K562 (cell line): Measurements from ENCODE around the gene ARID3B.

ENCODE experiments used
- CREM ChIP-seq: IDR thresholded peaks from 2 replicates; pipeline ENCODE4 v1.6.1; 2014; ENCODE audit warnings: antibody characterized with exemption, low read depth
- HDGF ChIP-seq: fragments of 450-650 bp; IDR thresholded peaks from 2 replicates; pipeline ENCODE4 v1.6.1; 2016
- HIVEP1 ChIP-seq: fragments of 250-450 bp; sonication (Bioruptor Pico); IDR thresholded peaks from 2 replicates; pipeline ENCODE4 v1.4.0; 2020; ENCODE audit warnings: mild to moderate bottlenecking
- TCF7L2 ChIP-seq: fragments of 150-350 bp; IDR thresholded peaks from 2 replicates; pipeline ENCODE4 v1.6.1; 2016; ENCODE audit warnings: low read depth, mild to moderate bottlenecking, low read length, moderate library complexity
- ZBTB1 ChIP-seq: sonication (generic); formaldehyde crosslinking; IDR thresholded peaks from 2 replicates; pipeline ENCODE4 v1.8.1; 2023; ENCODE audit warnings: missing genetic modification reagents, low read depth, mild to moderate bottlenecking, borderline replicate concordance
- ZNF707 ChIP-seq: fragments of 250-450 bp; sonication (Bioruptor Pico); conservative IDR thresholded peaks from 2 replicates; pipeline ENCODE4 v1.8.0; 2022; ENCODE audit warnings: inconsistent platforms, mild to moderate bottlenecking, moderate library complexity
- TF ChIP-seq, protein P1 (sequence below): sonication (generic); formaldehyde crosslinking; IDR thresholded peaks from 2 replicates; pipeline ENCODE4 v1.8.0; 2022; ENCODE audit warnings: mild to moderate bottlenecking, missing genetic modification reagents, borderline replicate concordance
- TF ChIP-seq, protein P2 (sequence below): IDR thresholded peaks from 2 replicates; pipeline ENCODE4 v1.6.1; 2012; ENCODE audit warnings: low read depth, low read length, improper control_type of control experiment, borderline replicate concordance
- TF ChIP-seq, protein P3 (sequence below), 3 experiments: IDR thresholded peaks in 2 of 3; conservative IDR thresholded peaks in 1 of 3; 2 replicates each; pipeline ENCODE4 v1.5.1; 2011 to 2012; ENCODE audit warnings: low read length in 3 of 3, mild to moderate bottlenecking in 3 of 3, control low read depth in 2 of 3, improper control_type of control experiment in 1 of 3, inconsistent platforms in 1 of 3, low read depth in 1 of 3, mixed read lengths in 1 of 3, moderate library complexity in 1 of 3; ENCODE audit not compliant: insufficient read depth in 2 of 3
- TF ChIP-seq, protein P4 (sequence below): fragments of 150-350 bp; IDR thresholded peaks from 2 replicates; pipeline ENCODE4 v1.6.1; 2014; ENCODE audit warnings: low read depth, mild to moderate bottlenecking, low read length, borderline replicate concordance

DNA sequence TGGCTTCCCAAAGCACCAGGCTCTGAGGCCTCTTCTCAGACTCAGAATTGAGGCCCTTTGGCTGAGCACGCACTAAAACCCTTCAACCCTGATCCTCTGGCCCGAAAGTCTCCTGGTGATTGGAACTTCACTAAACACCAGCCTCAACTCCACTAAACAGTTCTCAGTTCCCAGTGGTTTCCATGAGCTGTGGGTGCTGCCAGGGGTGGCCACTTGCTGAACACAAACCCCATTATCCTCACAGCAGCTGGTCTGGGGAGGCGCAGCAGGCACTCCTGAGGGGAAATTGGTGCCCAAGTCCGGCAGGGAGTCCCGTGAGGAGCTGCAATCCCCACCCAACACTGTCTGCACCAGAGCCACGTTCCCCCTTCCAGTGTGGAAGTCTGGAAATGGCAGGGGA is 70.8 kb downstream of the ARID3B start:
- no peak for TF ChIP-seq ZBTB1 (CRISPR knock-in tag)
- TF ChIP-seq ZNF707, result no peak
- TF ChIP-seq, protein P1, sequence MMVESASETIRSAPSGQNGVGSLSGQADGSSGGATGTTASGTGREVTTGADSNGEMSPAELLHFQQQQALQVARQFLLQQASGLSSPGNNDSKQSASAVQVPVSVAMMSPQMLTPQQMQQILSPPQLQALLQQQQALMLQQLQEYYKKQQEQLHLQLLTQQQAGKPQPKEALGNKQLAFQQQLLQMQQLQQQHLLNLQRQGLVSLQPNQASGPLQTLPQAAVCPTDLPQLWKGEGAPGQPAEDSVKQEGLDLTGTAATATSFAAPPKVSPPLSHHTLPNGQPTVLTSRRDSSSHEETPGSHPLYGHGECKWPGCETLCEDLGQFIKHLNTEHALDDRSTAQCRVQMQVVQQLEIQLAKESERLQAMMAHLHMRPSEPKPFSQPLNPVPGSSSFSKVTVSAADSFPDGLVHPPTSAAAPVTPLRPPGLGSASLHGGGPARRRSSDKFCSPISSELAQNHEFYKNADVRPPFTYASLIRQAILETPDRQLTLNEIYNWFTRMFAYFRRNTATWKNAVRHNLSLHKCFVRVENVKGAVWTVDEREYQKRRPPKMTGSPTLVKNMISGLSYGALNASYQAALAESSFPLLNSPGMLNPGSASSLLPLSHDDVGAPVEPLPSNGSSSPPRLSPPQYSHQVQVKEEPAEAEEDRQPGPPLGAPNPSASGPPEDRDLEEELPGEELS (CRISPR knock-in tag), result no peak
- TF ChIP-seq, protein P2, sequence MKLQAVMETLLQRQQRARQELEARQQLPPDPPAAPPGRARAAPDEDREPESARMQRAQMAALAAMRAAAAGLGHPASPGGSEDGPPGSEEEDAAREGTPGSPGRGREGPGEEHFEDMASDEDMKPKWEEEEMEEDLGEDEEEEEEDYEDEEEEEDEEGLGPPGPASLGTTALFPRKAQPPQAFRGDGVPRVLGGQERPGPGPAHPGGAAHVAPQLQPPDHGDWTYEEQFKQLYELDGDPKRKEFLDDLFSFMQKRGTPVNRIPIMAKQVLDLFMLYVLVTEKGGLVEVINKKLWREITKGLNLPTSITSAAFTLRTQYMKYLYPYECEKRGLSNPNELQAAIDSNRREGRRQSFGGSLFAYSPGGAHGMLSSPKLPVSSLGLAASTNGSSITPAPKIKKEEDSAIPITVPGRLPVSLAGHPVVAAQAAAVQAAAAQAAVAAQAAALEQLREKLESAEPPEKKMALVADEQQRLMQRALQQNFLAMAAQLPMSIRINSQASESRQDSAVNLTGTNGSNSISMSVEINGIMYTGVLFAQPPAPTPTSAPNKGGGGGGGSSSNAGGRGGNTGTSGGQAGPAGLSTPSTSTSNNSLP, result no peak
- TF ChIP-seq, protein P3, sequence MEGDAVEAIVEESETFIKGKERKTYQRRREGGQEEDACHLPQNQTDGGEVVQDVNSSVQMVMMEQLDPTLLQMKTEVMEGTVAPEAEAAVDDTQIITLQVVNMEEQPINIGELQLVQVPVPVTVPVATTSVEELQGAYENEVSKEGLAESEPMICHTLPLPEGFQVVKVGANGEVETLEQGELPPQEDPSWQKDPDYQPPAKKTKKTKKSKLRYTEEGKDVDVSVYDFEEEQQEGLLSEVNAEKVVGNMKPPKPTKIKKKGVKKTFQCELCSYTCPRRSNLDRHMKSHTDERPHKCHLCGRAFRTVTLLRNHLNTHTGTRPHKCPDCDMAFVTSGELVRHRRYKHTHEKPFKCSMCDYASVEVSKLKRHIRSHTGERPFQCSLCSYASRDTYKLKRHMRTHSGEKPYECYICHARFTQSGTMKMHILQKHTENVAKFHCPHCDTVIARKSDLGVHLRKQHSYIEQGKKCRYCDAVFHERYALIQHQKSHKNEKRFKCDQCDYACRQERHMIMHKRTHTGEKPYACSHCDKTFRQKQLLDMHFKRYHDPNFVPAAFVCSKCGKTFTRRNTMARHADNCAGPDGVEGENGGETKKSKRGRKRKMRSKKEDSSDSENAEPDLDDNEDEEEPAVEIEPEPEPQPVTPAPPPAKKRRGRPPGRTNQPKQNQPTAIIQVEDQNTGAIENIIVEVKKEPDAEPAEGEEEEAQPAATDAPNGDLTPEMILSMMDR (IDR thresholded peaks at IDR 0.05 in 2 of 3, conservative IDR thresholded peaks at IDR 0.05 in 1 of 3; ENCODE audit: insufficient read depth in 2 of 3, low read depth in 1 of 3, low read length in 3 of 3), result no peak
- no peak for TF ChIP-seq HDGF
- TF ChIP-seq, protein P4, sequence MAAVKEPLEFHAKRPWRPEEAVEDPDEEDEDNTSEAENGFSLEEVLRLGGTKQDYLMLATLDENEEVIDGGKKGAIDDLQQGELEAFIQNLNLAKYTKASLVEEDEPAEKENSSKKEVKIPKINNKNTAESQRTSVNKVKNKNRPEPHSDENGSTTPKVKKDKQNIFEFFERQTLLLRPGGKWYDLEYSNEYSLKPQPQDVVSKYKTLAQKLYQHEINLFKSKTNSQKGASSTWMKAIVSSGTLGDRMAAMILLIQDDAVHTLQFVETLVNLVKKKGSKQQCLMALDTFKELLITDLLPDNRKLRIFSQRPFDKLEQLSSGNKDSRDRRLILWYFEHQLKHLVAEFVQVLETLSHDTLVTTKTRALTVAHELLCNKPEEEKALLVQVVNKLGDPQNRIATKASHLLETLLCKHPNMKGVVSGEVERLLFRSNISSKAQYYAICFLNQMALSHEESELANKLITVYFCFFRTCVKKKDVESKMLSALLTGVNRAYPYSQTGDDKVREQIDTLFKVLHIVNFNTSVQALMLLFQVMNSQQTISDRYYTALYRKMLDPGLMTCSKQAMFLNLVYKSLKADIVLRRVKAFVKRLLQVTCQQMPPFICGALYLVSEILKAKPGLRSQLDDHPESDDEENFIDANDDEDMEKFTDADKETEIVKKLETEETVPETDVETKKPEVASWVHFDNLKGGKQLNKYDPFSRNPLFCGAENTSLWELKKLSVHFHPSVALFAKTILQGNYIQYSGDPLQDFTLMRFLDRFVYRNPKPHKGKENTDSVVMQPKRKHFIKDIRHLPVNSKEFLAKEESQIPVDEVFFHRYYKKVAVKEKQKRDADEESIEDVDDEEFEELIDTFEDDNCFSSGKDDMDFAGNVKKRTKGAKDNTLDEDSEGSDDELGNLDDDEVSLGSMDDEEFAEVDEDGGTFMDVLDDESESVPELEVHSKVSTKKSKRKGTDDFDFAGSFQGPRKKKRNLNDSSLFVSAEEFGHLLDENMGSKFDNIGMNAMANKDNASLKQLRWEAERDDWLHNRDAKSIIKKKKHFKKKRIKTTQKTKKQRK, result no peak
- no peak for TF ChIP-seq HIVEP1 (CRISPR knock-in tag)
- TF ChIP-seq CREM, result no peak
- no peak for TF ChIP-seq TCF7L2
